HepG2 (cell line): Measurements from ENCODE around the gene CACTIN. TPM values are rescaled to one million over a fixed set of nuclear protein-coding genes. Genes with fewer than 3 reads are reported as not detected.

Source experiments
- ATAC-seq: fragments of 200-7000 bp; cut with Tn5 transposase; 3 replicates; pipeline ENCODE4 v1.9.1; 2020; ENCODE audit warnings: mild to moderate bottlenecking, moderate library complexity
- BruUV-seq: library from RNA; stranded (reverse); fragments of 400-500 nt; replicated peaks from 2 replicates; lab custom pipeline; 2021; lab: Mats Ljungman, UMichigan
- CTCF ChIA-PET: fragments of 300-600 bp; formaldehyde crosslinking; extraction: SDS; loops from one replicate; lab custom pipeline; 2021; ENCODE audit warnings: low total read pairs, inconsistent platforms, low intra/inter-chr PET ratio; lab: Yijun Ruan, JAX
- POLR2A ChIA-PET: fragments of 350-600 bp; sonication (Branson Sonifier 250); formaldehyde crosslinking; loops from one replicate; lab custom pipeline; 2020; ENCODE audit warnings: antibody characterized with exemption, inconsistent platforms; lab: Yijun Ruan, JAX
- DNase-seq: peaks from one replicate; pipeline ENCODE4 v3.0.0-alpha.2; 2015; ENCODE audit warnings: low spot score
- FAIRE-seq: peaks from 3 replicates; lab custom pipeline; 2011; peaks lifted over from hg19 to GRCh38; lab: Jason Lieb, UNC
- H2AFZ ChIP-seq: one replicate; pipeline ENCODE4 v1.6.1; 2011; ENCODE audit warnings: low read length, inconsistent platforms
- H3K27ac ChIP-seq: fragments of 300-600 bp; 3 replicates; pipeline ENCODE4 v1.8.0; 2011; ENCODE audit warnings: mixed run types, mild to moderate bottlenecking, mixed read lengths, low read length, inconsistent platforms; ENCODE audit not compliant: insufficient read depth; ENCODE audit errors: extremely low read length
- H3K27me3 ChIP-seq, 2 experiments: fragments of 200-600 bp in 1 of 2; 2 replicates in 1 of 2; 3 replicates in 1 of 2; pipeline versions ENCODE4 v1.6.0 to v1.8.0; 2011; ENCODE audit warnings: low read length in 2 of 2, mild to moderate bottlenecking in 2 of 2, moderate library complexity in 2 of 2, inconsistent platforms in 1 of 2; ENCODE audit not compliant: insufficient read depth in 2 of 2, control insufficient read depth in 1 of 2
- H3K36me3 ChIP-seq, 2 experiments: fragments of 200-600 bp in 1 of 2; replicated peaks in 1 of 2; 2 replicates in 1 of 2; 3 replicates in 1 of 2; pipeline versions ENCODE4 v1.5.1 to v1.8.0; 2011; ENCODE audit warnings: low read length in 2 of 2, inconsistent platforms in 1 of 2; ENCODE audit not compliant: insufficient read depth in 2 of 2, control insufficient read depth in 1 of 2
- H3K4me1 ChIP-seq: 2 replicates; pipeline ENCODE4 v1.5.1; 2012; ENCODE audit warnings: low read length, inconsistent platforms; ENCODE audit not compliant: insufficient read depth
- H3K4me2 ChIP-seq: 2 replicates; pipeline ENCODE4 v1.6.0; 2011; ENCODE audit warnings: low read depth, low read length, inconsistent platforms
- H3K4me3 ChIP-seq, 3 experiments: fragments of 200-600 bp in 1 of 3; sonication (generic), shearing (Covaris generic) in 1 of 3; replicated peaks in 1 of 3; 2 replicates each; pipeline ENCODE4 v1.5.1; 2011 to 2016; ENCODE audit warnings: low read length in 3 of 3, inconsistent platforms in 2 of 3, low read depth in 2 of 3, mild to moderate bottlenecking in 2 of 3, control low read depth in 1 of 3, mixed read lengths in 1 of 3; ENCODE audit not compliant: insufficient read depth in 1 of 3
- H3K79me2 ChIP-seq: one replicate; pipeline ENCODE4 v1.6.1; 2011; ENCODE audit warnings: low read length, inconsistent platforms; ENCODE audit not compliant: insufficient read depth
- H3K9ac ChIP-seq: 2 replicates; pipeline ENCODE4 v1.6.0; 2011; ENCODE audit warnings: mild to moderate bottlenecking, low read depth, low read length, inconsistent platforms; ENCODE audit not compliant: insufficient read depth
- H3K9me3 ChIP-seq: 2 replicates; pipeline ENCODE4 v1.5.1; 2012; ENCODE audit warnings: mild to moderate bottlenecking, low read length
- H4K20me1 ChIP-seq: 2 replicates; pipeline ENCODE4 v1.6.0; 2011; ENCODE audit warnings: inconsistent platforms, mild to moderate bottlenecking, low read length, moderate library complexity; ENCODE audit not compliant: insufficient read depth
- ARNT ChIP-seq: fragments of 450-650 bp; IDR thresholded peaks from 2 replicates; pipeline ENCODE4 v1.6.1; 2017
- CBX2 ChIP-seq, 2 experiments: fragments of 200-600 bp in 1 of 2; sonication (generic); formaldehyde crosslinking in 1 of 2; IDR thresholded peaks; 2 replicates each; pipeline versions ENCODE4 v1.7.0 to v1.8.1; 2018 to 2022; ENCODE audit warnings: low read depth in 2 of 2, low read length in 1 of 2, mild to moderate bottlenecking in 1 of 2, missing genetic modification reagents in 1 of 2
- EED ChIP-seq: sonication (generic); formaldehyde crosslinking; IDR thresholded peaks from 2 replicates; pipeline ENCODE4 v1.5.0; 2020; ENCODE audit warnings: mild to moderate bottlenecking, missing genetic modification reagents
- FLYWCH1 ChIP-seq: sonication (generic); formaldehyde crosslinking; IDR thresholded peaks from 2 replicates; pipeline ENCODE4 v1.8.1; 2023; ENCODE audit warnings: mild to moderate bottlenecking, missing genetic modification reagents
- GATA4 ChIP-seq: sonication (generic); IDR thresholded peaks from 2 replicates; pipeline ENCODE4 v1.6.1; 2016; ENCODE audit warnings: antibody characterized with exemption, low read depth, borderline replicate concordance
- HOXA9 ChIP-seq: sonication (generic); formaldehyde crosslinking; IDR thresholded peaks from 2 replicates; pipeline ENCODE4 v1.8.1; 2022; ENCODE audit warnings: missing genetic modification reagents, mild to moderate bottlenecking, moderate library complexity, borderline replicate concordance
- KAT8 ChIP-seq: IDR thresholded peaks from 2 replicates; pipeline ENCODE4 v1.6.1; 2016; ENCODE audit warnings: missing genetic modification reagents, missing compliant biosample characterization
- MIXL1 ChIP-seq: IDR thresholded peaks from 2 replicates; pipeline ENCODE4 v1.6.1; 2016
- MXD1 ChIP-seq: sonication (generic); formaldehyde crosslinking; IDR thresholded peaks from 2 replicates; pipeline ENCODE4 v1.4.0; 2020; ENCODE audit warnings: mild to moderate bottlenecking, missing genetic modification reagents
- RNF2 ChIP-seq: fragments of 450-650 bp; conservative IDR thresholded peaks from 2 replicates; pipeline ENCODE4 v1.6.1; 2016; ENCODE audit warnings: low read depth
- THYN1 ChIP-seq: sonication (generic); formaldehyde crosslinking; IDR thresholded peaks from 2 replicates; pipeline ENCODE4 v1.8.1; 2023; ENCODE audit warnings: low read depth, mild to moderate bottlenecking, moderate library complexity, missing genetic modification reagents, borderline replicate concordance
- ZBTB33 ChIP-seq: sonication (generic); formaldehyde crosslinking; IDR thresholded peaks from 2 replicates; pipeline ENCODE4 v1.4.0; 2020; ENCODE audit warnings: missing genetic modification reagents
- ZNF362 ChIP-seq: sonication (generic); formaldehyde crosslinking; IDR thresholded peaks from 2 replicates; pipeline ENCODE4 v1.4.0; 2020; ENCODE audit warnings: missing genetic modification reagents, mild to moderate bottlenecking, borderline replicate concordance
- ZNF563 ChIP-seq: sonication (generic); formaldehyde crosslinking; IDR thresholded peaks from 2 replicates; pipeline ENCODE4 v1.8.0; 2022; ENCODE audit warnings: mild to moderate bottlenecking, moderate library complexity, missing genetic modification reagents
- ZNF580 ChIP-seq: IDR thresholded peaks from 2 replicates; pipeline ENCODE4 v1.6.1; 2016; ENCODE audit warnings: low read depth, borderline replicate concordance
- ZSCAN12 ChIP-seq: sonication (generic); formaldehyde crosslinking; IDR thresholded peaks from 2 replicates; pipeline ENCODE4 v1.9.0; 2021; ENCODE audit warnings: mild to moderate bottlenecking, missing genetic modification reagents
- WGBS: methylation state at CpG from one replicate; pipeline ENCODE4 v1.1.6; 2017; ENCODE audit warnings: low lambda C conversion rate; 5-methylcytosine and 5-hydroxymethylcytosine counted together
- in situ Hi-C: cut with HindIII; loops from 2 replicates; pipeline ENCODE4 v1.10.0; 2017; ENCODE audit warnings: low pct_unique_long_range_greater_than_20kb; ENCODE audit not compliant: extremely low pct_ligation_motif_present
- intact Hi-C: fragments of 100-400 bp; cut with micrococcal nuclease; formaldehyde crosslinking; loops from one replicate; pipeline ENCODE4 v1.10.0; 2022; ENCODE audit not compliant: unreplicated experiment
- polyA plus RNA-seq, 8 experiments: library from polyadenylated mRNA; depleted of rRNA in 3 of 8; stranded (reverse) in 7 of 8; unstranded in 1 of 8; fragments of >200 nt; fragmentation: Illumina TruSeq in 4 of 8; extraction: Trizol in 4 of 8; gene quantifications; 2 replicates each; pipeline versions ENCODE4 v1.2.1 to v1.2.3, GENCODE V29; 2011 to 2016; ENCODE audit warnings: low read depth in 4 of 8, missing spikeins in 1 of 8, mixed read lengths in 1 of 8; ENCODE audit not compliant: insufficient read depth in 1 of 8
- total RNA-seq, 5 experiments: library from RNA; depleted of rRNA; stranded (reverse); fragments of >200 nt; fragmentation: Illumina TruSeq; extraction: Trizol; gene quantifications; 2 replicates each; pipeline ENCODE4 v1.2.3, GENCODE V29; 2016; ENCODE audit warnings: low read depth in 1 of 5
- TF ChIP-seq, protein P1 (sequence below): IDR thresholded peaks from 2 replicates; pipeline ENCODE4 v1.6.1; 2016; ENCODE audit warnings: missing compliant biosample characterization, missing genetic modification reagents, borderline replicate concordance
- TF ChIP-seq, protein P2 (sequence below): IDR thresholded peaks from 2 replicates; pipeline ENCODE4 v1.6.1; 2016; ENCODE audit warnings: mild to moderate bottlenecking

CACTIN gene
- total and polyA plus RNA-seq, 2 of the 13 experiments (the other 11 are each of a cell fraction or from before 2014, with no cell fraction given): 10.0 to 16.6 TPM

GRCh38 chr19:3604987-3605343 lies 21.6 kb downstream of the CACTIN start:
- intact Hi-C loops: no loop called here
- ChIA-PET CTCF (no interaction called here), POLR2A (no interaction called here)
- peaks cover 0 to 29% of the 10 kb centered on the region in 2 experiments; a peak in 2 of 5 replicates for H3K27me3 ChIP-seq
- H3K4me3 ChIP-seq: peak overlapping the region in 2 of 3 experiments; percentile 23 to 68; a peak in 2 of 6 replicates
- H3K4me1 ChIP-seq: peaks cover 48% of the 10 kb centered on the region
- WGBS: 0% methylated on average over 3 of the region's 11 CpGs
- no peaks in the 10 kb centered on the region for H3K36me3 ChIP-seq
- FAIRE-seq (no peak), ATAC-seq (0 out of 3 replicates have a peak, but pooled peaks have one; percentile 4), DNase-seq (no peak)
- no peak overlapping the region for H3K27ac ChIP-seq
- no peaks in the 10 kb centered on the region for H3K79me2 ChIP-seq
- in situ Hi-C loops: no loop called here
- no peak overlapping the region for H2AFZ ChIP-seq
- H3K9ac ChIP-seq: peak overlapping the region; percentile 10; the same call in 1 of the 2 replicates
- no TSS peak for BruUV-seq
- H4K20me1 ChIP-seq: no peaks in the 10 kb centered on the region
- H3K4me2 ChIP-seq: peak overlapping the region; percentile 67
- no peaks in the 10 kb centered on the region for H3K9me3 ChIP-seq
- TF ChIP-seq THYN1 (no peak), ARNT (no peak), ZSCAN12 (CRISPR knock-in tag) (no peak), MIXL1 (CRISPR knock-in tag) (no peak), GATA4 (no peak), ZNF563 (CRISPR knock-in tag) (0 out of 2 replicates have a peak, but pooled peaks have one; percentile 41), ZBTB33 (CRISPR knock-in tag) (no peak), RNF2 (no peak), HOXA9 (CRISPR knock-in tag) (0 out of 2 replicates have a peak, but pooled peaks have one; percentile 33), FLYWCH1 (CRISPR knock-in tag) (no peak), KAT8 (CRISPR knock-in tag) (no peak), ZNF580 (no peak), CBX2 (IDR thresholded peaks at IDR 0.05; ENCODE audit: low read depth, low read length) (no peak), CBX2 (CRISPR knock-in tag; IDR thresholded peaks at IDR 0.05; ENCODE audit: low read depth) (no peak), ZNF362 (CRISPR knock-in tag) (no peak), MXD1 (CRISPR knock-in tag) (no peak), EED (no peak)
- TF ChIP-seq, protein P1, sequence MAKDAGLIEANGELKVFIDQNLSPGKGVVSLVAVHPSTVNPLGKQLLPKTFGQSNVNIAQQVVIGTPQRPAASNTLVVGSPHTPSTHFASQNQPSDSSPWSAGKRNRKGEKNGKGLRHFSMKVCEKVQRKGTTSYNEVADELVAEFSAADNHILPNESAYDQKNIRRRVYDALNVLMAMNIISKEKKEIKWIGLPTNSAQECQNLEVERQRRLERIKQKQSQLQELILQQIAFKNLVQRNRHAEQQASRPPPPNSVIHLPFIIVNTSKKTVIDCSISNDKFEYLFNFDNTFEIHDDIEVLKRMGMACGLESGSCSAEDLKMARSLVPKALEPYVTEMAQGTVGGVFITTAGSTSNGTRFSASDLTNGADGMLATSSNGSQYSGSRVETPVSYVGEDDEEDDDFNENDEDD: no peak
- TF ChIP-seq, protein P2, sequence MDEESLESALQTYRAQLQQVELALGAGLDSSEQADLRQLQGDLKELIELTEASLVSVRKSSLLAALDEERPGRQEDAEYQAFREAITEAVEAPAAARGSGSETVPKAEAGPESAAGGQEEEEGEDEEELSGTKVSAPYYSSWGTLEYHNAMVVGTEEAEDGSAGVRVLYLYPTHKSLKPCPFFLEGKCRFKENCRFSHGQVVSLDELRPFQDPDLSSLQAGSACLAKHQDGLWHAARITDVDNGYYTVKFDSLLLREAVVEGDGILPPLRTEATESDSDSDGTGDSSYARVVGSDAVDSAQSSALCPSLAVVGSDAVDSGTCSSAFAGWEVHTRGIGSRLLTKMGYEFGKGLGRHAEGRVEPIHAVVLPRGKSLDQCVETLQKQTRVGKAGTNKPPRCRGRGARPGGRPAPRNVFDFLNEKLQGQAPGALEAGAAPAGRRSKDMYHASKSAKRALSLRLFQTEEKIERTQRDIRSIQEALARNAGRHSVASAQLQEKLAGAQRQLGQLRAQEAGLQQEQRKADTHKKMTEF (CRISPR knock-in tag): no peak
